Sigmoid colon (tissue), 7 donors: ENCODE results near the gene GAGE10. TPM values are rescaled to one million over a fixed set of nuclear protein-coding genes. Genes with fewer than 3 reads are reported as not detected.

ENCODE experiments used
- DNase-seq: peaks from one replicate; pipeline ENCODE4 v3.0.0-alpha.2; 2019
- H3K27ac ChIP-seq, 4 donors: fragments of 200-600 bp; sonication (generic); one replicate each; pipeline ENCODE4 v1.5.1; 2016 to 2019; ENCODE audit warnings: mild to moderate bottlenecking in 1 of 4
- H3K27me3 ChIP-seq, 3 donors: fragments of 200-600 bp; sonication (generic); one replicate each; pipeline ENCODE4 v1.5.1; 2019; ENCODE audit warnings: mild to moderate bottlenecking in 1 of 3
- H3K36me3 ChIP-seq, 4 donors: fragments of 200-600 bp; sonication (generic); one replicate each; pipeline ENCODE4 v1.5.1; 2016 to 2019
- H3K4me1 ChIP-seq, 4 donors: fragments of 200-600 bp; sonication (generic); one replicate each; pipeline ENCODE4 v1.5.1; 2017 to 2019
- H3K4me3 ChIP-seq, 4 donors: fragments of 200-600 bp; sonication (generic); one replicate each; pipeline ENCODE4 v1.5.1; 2017 to 2019; ENCODE audit warnings: mild to moderate bottlenecking in 2 of 4, moderate library complexity in 1 of 4
- H3K9me3 ChIP-seq, 4 donors: fragments of 200-600 bp in 3 of 4; sonication (generic) in 3 of 4; one replicate each; pipeline versions ENCODE4 v1.5.1 to v1.6.1; 2013 to 2019
- CTCF ChIP-seq, 4 experiments: fragments of 450-650 bp in 3 of 4; fragments of 200-600 bp in 1 of 4; IDR thresholded peaks; one replicate each; pipeline ENCODE4 v1.5.1; 2016 to 2019; ENCODE audit warnings: antibody characterized with exemption in 4 of 4, mild to moderate bottlenecking in 3 of 4, moderate library complexity in 2 of 4
- EP300 ChIP-seq, 4 donors: sonication (generic); formaldehyde crosslinking; IDR thresholded peaks; one replicate each; pipeline ENCODE4 v1.6.1; 2017; ENCODE audit warnings: antibody characterized with exemption in 4 of 4
- POLR2A ChIP-seq, 2 donors: fragments of 450-650 bp; IDR thresholded peaks; one replicate each; pipeline ENCODE4 v1.6.1; 2016; ENCODE audit warnings: antibody characterized with exemption in 2 of 2, mild to moderate bottlenecking in 2 of 2, moderate library complexity in 2 of 2
- POLR2AphosphoS5 ChIP-seq, 4 donors: sonication (generic); formaldehyde crosslinking; IDR thresholded peaks; one replicate each; pipeline ENCODE4 v1.6.1; 2017; ENCODE audit warnings: antibody characterized with exemption in 4 of 4
- WGBS, 2 donors: extraction: QIAGEN DNeasy Blood & Tissue Kit; methylation state at CpG; one replicate each; pipeline ENCODE4 v1.1.7; 2013; 5-methylcytosine and 5-hydroxymethylcytosine counted together
- intact Hi-C: fragments of 100-400 bp; cut with DNase I; formaldehyde crosslinking; loops from one replicate; pipeline ENCODE4 v1.15.1; 2023
- polyA plus RNA-seq, 3 donors: library from polyadenylated mRNA; stranded (reverse); fragments of 200-250 nt; gene quantifications; one replicate each; pipeline ENCODE4 v1.2.3, GENCODE V29; 2013
- total RNA-seq, 4 donors: library from RNA; depleted of rRNA; stranded (reverse); fragments of >200 nt; gene quantifications; one replicate each; pipeline ENCODE4 v1.1.0, GENCODE V29; 2016
- donor health status: healthy with polysubstance abuse.
- donor health status: Bipolar disorder and iron deficiency.
- donor health status: healthy.

Gene GAGE10
- total and polyA plus RNA-seq, 7 donors, result not detected

- DNase-seq, result no peak
- Histone ChIP-seq H3K27me3 (peaks cover 0 to 3% (median 0%) of the 10 kb centered on the region in 3 donors), H3K4me3 (no peak overlapping the region), H3K36me3 (no peaks in the 10 kb centered on the region), H3K4me1 (no peaks in the 10 kb centered on the region), H3K27ac (no peak overlapping the region), H3K9me3 (no peaks in the 10 kb centered on the region)
- WGBS, 2 donors, result 46 to 60% methylated on average over 20 of the region's 20 CpGs
- intact Hi-C loops, result no loop called here
- no peak for TF ChIP-seq CTCF (IDR thresholded peaks at IDR 0.05)
Measured at GRCh38 chrX:49257846-49258748, 45.3 kb upstream of the GAGE10 start.

- WGBS, 2 donors, result 79 to 83% methylated on average over 5 of the region's 5 CpGs
- H3K4me1 ChIP-seq, result no peaks in the 10 kb centered on the region
- TF ChIP-seq POLR2A (IDR thresholded peaks at IDR 0.05) (no peak), CTCF (IDR thresholded peaks at IDR 0.05) (no peak), EP300 (IDR thresholded peaks at IDR 0.05) (no peak), POLR2AphosphoS5 (IDR thresholded peaks at IDR 0.05) (no peak)
- intact Hi-C loops, result no loop called here
- peaks cover 0 to 3% (median 0%) of the 10 kb centered on the region in 3 donors for H3K27me3 ChIP-seq
- no peak for DNase-seq
- no peak overlapping the region for H3K4me3 ChIP-seq
- H3K9me3 ChIP-seq, result no peaks in the 10 kb centered on the region
- no peaks in the 10 kb centered on the region for H3K36me3 ChIP-seq
- no peak overlapping the region for H3K27ac ChIP-seq
Measured at GRCh38 chrX:49258749-49259124, 44.7 kb upstream of the GAGE10 start.

DNA sequence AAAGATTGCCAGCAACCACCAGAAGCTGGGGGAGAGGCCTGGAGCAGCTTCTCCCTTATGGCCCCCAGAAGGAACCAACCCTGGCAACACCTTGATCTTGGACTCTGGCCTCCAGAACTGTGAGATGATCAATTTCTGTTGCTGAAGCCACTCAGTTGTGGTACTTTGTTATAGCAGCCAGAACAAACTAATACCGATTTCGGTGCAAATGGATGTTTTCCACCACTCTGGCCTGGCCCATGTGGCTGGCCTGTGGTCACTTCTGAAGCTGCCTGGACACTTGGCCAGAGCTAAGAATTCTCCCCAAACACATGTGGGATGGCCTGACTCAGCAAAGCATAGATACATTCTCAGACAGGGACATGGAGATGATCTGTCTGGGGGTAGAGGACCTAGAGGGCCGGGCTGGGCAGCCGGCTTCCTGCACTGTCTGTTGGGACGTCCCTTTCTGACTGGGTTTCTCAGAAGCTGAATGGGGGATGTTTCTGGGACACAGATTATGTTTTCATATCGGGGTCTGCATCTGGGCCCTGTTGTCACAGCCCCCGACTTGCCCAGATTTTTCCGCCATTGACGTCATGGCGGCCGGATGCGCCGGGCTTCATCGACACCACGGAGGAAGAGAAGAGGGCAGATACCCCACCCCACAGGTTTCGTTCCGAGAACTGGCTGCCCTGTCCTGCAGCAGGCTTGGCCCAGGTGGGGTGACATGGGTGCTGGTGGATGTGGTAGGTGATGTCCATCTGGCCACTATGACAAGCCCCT, 43.0 kb upstream of the GAGE10 start:
- no peak for DNase-seq
- H3K9me3 ChIP-seq, result no peaks in the 10 kb centered on the region
- H3K36me3 ChIP-seq, result no peaks in the 10 kb centered on the region
- no peaks in the 10 kb centered on the region for H3K4me1 ChIP-seq
- H3K27me3 ChIP-seq, result peaks cover 0 to 3% (median 0%) of the 10 kb centered on the region in 3 donors
- no peak for TF ChIP-seq EP300 (IDR thresholded peaks at IDR 0.05)
- H3K27ac ChIP-seq, result no peak overlapping the region
- WGBS, 2 donors, result 93 to 97% methylated on average over 17 of the region's 17 CpGs
- no peak overlapping the region for H3K4me3 ChIP-seq
- intact Hi-C loops, result no loop called here

GRCh38 chrX:49262603-49263002, 40.8 kb upstream of the GAGE10 start:
- no peak for TF ChIP-seq POLR2A (IDR thresholded peaks at IDR 0.05)
- TF ChIP-seq CTCF (IDR thresholded peaks at IDR 0.05), result no peak
- no peak for TF ChIP-seq EP300 (IDR thresholded peaks at IDR 0.05)
- no peak for TF ChIP-seq POLR2AphosphoS5 (IDR thresholded peaks at IDR 0.05)
- 42% methylated on average over 1 of the region's 1 CpG for WGBS, 2 donors
- intact Hi-C loops, result no loop called here
- no peak for DNase-seq
- Histone ChIP-seq H3K4me3 (no peak overlapping the region), H3K27ac (no peak overlapping the region), H3K9me3 (no peaks in the 10 kb centered on the region), H3K4me1 (no peaks in the 10 kb centered on the region), H3K27me3 (peaks cover 0 to 3% (median 0%) of the 10 kb centered on the region in 3 donors), H3K36me3 (no peaks in the 10 kb centered on the region)

DNA sequence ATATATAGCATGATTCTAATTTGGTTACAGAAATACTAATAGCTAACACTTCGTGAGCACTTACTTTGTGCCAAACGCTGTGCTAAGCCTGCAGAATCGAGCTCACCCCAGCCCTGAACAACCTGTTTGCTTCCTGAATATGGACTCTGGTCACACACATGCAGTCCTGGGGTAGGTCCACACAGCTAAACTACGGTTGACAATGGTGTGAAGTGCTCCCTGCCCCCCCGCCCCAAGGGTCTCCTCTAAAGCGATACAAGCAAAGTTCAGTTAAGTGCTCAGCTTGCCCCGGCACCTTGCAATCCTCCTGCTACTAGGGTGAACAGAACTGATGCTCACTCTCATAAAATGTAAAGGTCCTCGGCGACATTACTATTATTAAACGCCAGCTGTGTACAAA, 39.8 kb upstream of the GAGE10 start:
- Histone ChIP-seq H3K9me3 (no peaks in the 10 kb centered on the region), H3K4me3 (no peak overlapping the region), H3K36me3 (no peaks in the 10 kb centered on the region), H3K27me3 (peaks cover 0 to 3% (median 0%) of the 10 kb centered on the region in 3 donors), H3K27ac (no peak overlapping the region), H3K4me1 (no peaks in the 10 kb centered on the region)
- DNase-seq, result no peak
- intact Hi-C loops, result no loop called here
- TF ChIP-seq EP300 (IDR thresholded peaks at IDR 0.05) (no peak), POLR2A (IDR thresholded peaks at IDR 0.05) (no peak), POLR2AphosphoS5 (IDR thresholded peaks at IDR 0.05) (no peak), CTCF (IDR thresholded peaks at IDR 0.05) (no peak)
- 77 to 82% methylated on average over 10 of the region's 10 CpGs for WGBS, 2 donors
